T-helper 1 cell treated with Interleukin-12 subunit alpha and Interleukin-12 subunit beta and Interleukin-4 antibody, amounts not matched to agents 30 ng/mL and 1 ng/mL, for 36 hours (primary cell): ENCODE measurements around the gene DAD1. TPM values are rescaled to one million over a fixed set of nuclear protein-coding genes. Genes with fewer than 3 reads are reported as not detected.

Experiments
- intact Hi-C: fragments of 100-400 bp; cut with micrococcal nuclease; formaldehyde crosslinking; loops from one replicate; pipeline ENCODE4 v1.15.1; 2024
- total RNA-seq: library from RNA; stranded (reverse); gene quantifications from 2 replicates; pipeline ENCODE4 v1.2.3, GENCODE V29; 2022

The DAD1 gene
- total RNA-seq, 1 donor from 2014 or later, result 190 TPM

GRCh38 chr14:22599349-22599748, 10.3 kb upstream of the DAD1 start:
- intact Hi-C loops, result loop anchor here (2.0 kb wide), 1 partner anchor 29 kb away; no protein-coding TSS in a partner anchor

DNA sequence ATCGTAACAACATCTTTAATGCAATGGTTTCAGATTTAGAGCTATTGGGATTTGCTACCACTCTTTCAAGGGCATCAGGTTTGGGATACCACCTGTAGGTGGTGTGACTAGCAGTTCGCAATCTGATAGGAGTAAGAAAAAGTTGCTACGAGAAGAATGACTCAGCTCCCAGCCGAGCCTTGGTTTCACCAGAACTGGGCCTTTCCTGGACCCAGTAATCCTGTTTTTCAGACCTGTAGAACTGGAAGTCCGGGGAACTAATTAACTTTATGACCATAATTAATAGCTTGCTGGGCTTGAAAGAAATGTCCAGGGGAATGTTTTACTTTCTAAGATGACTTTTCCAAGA, 9.8 kb upstream of the DAD1 start:
- intact Hi-C loops, result loop anchor here (1.0 to 2.0 kb wide), 4 partner anchors 10 to 114 kb away; partner anchors contain the start of gene DAD1

DNA sequence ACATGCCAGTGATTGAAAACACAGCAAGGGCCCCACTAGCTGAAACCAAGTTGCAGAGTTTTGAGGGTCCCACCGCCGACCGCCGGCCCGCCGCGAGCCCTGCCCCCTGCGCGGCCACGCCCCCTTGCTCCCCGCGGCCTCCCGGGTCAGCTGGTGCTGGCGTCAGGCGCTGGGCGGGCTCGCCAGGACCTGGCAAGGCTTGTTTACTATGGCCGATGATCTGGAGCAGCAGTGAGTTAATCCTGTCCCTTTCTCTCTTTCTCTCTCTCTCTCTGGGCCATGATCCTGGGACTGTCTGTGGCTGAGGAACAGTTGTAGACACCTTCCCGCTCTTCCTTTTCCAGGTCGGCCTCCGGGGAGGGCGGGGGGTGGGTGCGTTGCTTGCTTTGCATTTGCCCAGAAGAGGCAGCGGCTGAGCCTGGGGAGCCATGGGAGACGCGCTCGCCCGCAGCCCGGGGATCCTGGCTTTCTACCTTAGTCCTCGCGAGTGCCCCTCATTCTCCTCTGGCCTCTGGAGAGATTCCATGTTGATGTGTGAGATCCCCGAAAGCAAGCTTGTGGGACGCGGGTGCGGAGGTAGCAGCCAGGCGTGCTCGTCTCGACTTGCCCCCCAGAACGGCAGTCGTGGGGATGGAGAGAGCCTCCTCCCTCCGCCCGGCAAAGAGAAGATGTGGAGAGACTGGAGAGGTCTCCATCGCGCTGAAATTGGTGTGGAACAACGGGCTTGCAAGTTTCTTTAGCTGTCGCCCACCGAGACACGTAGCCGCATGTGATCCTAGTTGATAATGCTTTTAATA, 9.3 kb upstream of the DAD1 start, which contains the start of gene ABHD4:
ABHD4 (plus strand) TSS at position 202 of the 797 bp plus-strand sequence; CDS start at position 209, 7 bp downstream.
- intact Hi-C loops, result loop anchor here (1.0 to 2.0 kb wide), 4 partner anchors 9 to 115 kb away; partner anchors contain the start of gene DAD1

GRCh38 chr14:22597771-22598098, 8.7 kb upstream of the DAD1 start:
- intact Hi-C loops, result loop anchor here (1.0 to 2.0 kb wide), 4 partner anchors 8 to 116 kb away; partner anchors contain the start of gene DAD1

- intact Hi-C loops, result no loop called here
Observed at GRCh38 chr14:22597265-22597664, 8.2 kb upstream of the DAD1 start.

DNA sequence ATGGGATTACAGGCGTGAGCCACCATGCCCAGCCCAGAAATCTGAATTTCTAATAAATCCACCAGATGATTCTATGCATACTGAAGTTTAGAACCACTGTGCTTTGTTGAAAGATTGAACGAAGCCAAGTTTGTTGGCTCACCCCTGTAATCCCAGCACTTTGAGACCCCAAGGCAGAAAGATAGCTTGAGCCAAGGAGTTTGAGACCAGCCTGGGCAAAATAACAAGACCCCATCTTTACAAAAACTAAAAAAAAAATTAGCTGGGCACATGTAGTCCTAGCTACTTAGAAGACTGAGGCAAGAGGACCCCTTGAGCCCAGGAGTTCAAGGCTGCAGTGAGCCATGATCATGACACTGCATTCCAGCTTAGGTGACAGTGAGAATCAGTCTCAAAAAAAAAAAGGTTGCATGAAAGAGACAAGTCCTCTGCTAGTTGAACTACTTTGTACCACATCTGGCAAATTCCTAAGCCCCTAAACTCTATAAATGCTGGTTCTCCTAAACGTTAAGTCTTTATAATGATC, 7.4 kb upstream of the DAD1 start:
- intact Hi-C loops, result no loop called here

GRCh38 chr14:22594156-22594716, 5.2 kb upstream of the DAD1 start:
- intact Hi-C loops, result no loop called here

DNA sequence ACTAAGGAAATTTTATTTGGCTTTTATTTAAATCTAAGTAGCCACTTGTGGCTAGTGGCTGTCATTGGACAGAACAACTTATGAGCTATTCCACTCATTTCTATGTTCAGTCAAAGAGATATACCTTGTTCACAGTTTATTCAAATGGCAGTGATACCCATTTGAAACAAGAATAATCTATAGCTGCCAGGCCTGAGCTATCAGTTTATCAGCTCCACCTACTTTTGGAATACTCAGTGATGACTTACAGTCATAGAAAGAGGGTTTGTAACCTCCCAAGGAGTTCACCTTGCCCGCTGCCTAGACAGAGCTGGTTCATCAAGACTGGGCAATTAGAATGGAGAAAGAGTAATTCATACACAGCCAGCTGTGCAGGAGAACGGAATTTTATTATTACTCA, 4.6 kb upstream of the DAD1 start:
- intact Hi-C loops, result no loop called here

DNA sequence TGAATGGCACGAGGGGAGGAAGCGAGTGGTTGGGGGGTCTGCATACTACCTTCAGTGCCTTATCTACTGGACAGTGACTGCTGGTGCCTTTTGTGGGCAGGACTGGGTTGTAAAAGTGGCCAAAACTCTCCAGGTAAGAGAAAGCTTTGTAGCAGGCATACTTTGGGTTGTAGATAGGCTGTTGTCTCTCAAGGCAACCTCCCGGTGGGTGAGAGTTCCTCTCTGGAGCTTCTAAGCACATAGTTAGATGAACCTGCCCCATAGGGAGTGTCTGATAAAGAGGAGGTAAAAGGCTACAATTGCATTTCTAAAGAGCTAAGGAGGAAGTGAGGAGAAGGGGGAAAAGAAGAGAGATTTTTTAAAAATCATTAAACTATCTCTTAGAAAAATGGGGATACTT, 4.2 kb upstream of the DAD1 start:
- intact Hi-C loops, result no loop called here

GRCh38 chr14:22588526-22589095, 413 bp downstream of the DAD1 start:
- intact Hi-C loops, result loop anchor here (1.0 to 10.0 kb wide), 23 partner anchors 10 to 1206 kb away; partner anchors contain the start of genes ABHD4, ACIN1, C14orf119 and CDH24

DNA sequence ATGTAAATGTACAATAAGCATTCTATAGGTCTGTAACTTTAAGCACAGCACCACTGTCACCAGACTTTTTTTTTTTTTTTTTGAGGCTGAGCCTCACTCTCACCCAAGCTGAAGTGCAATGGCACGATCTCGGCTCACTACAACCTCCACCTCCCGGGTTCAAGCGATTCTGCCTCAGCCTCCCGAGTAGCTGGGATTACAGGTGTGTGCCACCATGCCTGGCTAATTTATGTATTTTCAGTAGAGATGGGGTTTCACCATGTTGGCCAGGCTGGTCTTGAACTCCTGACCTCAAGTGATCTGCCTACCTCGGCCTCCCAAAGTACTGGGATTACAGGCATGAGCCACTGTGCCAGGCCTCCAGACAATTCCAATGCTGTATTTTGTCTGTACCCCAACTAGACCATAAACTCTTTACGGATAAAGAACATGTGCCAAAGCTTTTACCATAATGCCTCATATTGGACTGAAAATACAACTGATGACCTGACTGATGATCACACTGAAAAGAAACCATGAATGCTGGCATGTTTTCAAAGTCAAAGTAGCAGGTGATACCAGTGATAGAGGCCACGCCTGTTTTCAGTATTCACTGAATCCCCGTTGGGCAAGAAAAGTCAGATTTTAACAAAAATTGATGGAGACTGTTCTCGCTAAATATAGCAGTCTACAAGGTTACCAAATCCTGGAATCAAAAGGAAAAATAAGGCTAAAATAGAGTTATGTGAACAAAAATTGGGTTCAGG, 1.2 kb downstream of the DAD1 start:
- intact Hi-C loops, result loop anchor here (1.0 to 10.0 kb wide), 9 partner anchors 10 to 1206 kb away; partner anchors contain the start of genes CDH24, HOMEZ, PABPN1 and SUPT16H

DNA sequence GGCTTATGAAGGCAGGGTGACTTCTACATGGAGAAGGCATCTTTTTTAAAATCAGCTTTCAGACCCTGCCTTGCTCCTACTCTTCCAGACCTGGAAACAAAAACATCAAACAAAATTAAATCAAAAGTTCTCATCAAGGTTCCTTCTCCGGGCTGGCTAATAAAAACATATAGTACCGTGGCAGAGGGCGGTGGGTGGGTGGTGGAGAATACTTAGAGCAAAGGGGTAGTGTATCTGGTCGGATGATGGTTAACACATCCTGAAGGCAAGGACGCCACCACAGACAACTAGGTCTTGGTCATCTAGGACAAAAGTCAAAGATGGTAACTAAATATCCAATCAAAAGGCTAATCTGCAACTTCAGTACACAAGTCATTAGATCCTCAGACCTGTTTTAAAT, 1.8 kb downstream of the DAD1 start:
- intact Hi-C loops, result loop anchor here (5.0 to 10.0 kb wide), 7 partner anchors 125 to 1205 kb away; partner anchors contain the start of genes CDH24, HOMEZ, PABPN1 and SUPT16H

DNA sequence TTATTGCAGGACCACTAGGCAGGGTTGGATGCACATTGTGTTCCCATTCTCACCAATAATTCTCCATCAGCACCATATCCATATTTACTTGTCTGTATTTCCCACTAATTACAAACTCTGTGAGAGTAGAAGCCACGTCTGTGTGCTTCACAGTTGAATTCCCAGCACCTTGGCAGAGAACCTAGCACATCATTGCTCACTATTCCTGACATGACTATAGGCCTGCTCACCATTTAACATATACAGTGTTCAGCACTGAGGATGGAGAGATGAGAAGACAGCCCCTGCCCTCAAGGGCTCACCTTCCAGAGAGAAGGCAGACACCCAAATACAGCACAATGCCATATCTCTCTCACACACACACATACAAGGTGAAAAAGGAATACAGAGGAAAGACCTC, 5.0 kb downstream of the DAD1 start:
- intact Hi-C loops, result loop anchor here (10.0 kb wide), 2 partner anchors 741 to 971 kb away; partner anchors contain the start of genes PABPN1, THTPA and ZFHX2

DNA sequence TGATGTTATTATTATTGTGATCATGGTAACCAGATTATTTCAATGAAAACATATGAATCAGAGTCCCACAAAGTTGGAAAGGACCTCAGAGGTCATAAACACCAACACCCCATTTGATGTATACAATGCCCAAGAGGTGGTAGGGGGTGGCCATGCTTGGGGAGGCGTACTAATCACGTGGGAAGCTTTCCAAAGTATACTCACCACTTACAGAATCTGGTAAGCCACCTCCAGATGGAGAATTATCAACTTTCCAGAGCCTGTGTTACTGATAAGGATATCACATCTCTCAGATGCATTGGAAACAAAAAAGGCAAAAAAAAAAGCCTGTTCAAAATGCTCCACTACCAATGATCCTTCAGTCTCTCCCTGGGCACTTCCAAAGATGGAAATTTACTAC, 8.4 kb downstream of the DAD1 start:
- intact Hi-C loops, result loop anchor here (10.0 kb wide), 2 partner anchors 744 to 974 kb away; partner anchors contain the start of genes PABPN1, THTPA and ZFHX2

GRCh38 chr14:22579881-22580280, 9.1 kb downstream of the DAD1 start:
- intact Hi-C loops, result loop anchor here (10.0 kb wide), 2 partner anchors 745 to 975 kb away; partner anchors contain the start of genes PABPN1, THTPA and ZFHX2

DNA sequence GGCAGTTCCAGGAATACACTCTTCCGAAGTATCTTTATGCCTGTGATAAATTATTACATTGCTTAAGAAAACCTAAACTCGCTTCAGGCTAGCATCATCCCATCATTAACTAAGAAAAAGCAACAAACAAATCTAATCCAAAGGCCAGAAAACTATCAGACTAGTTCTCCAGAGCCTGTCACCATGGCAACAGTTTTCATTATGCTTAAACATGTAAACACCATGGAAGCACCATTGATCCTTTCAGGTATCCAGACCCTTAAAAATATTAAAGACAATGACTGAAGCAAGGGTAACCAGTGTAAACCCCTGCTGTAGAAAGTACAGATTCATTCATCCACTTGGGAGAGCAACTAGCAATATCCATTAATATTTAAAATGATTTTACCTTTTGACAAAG, 9.8 kb downstream of the DAD1 start:
- intact Hi-C loops, result no loop called here

GRCh38 chr14:22577334-22577908, 11.6 kb downstream of the DAD1 start:
- intact Hi-C loops, result no loop called here

- intact Hi-C loops, result loop anchor here (5.0 kb wide), 1 partner anchor 272 kb away; no protein-coding TSS in a partner anchor
Observed at GRCh38 chr14:22573804-22574203, 15.2 kb downstream of the DAD1 start.

- intact Hi-C loops, result loop anchor here (5.0 kb wide), 1 partner anchor 270 kb away; no protein-coding TSS in a partner anchor
Observed at GRCh38 chr14:22572562-22573058, 16.4 kb downstream of the DAD1 start.
